ENCODE measurements around the gene BPIFA3. TPM values are rescaled to one million over a fixed set of nuclear protein-coding genes. Genes with fewer than 3 reads are reported as not detected.

The BPIFA3 gene
- total RNA-seq, 4 donors from 2014 or later = not detected

GRCh38 chr20:33187491-33187890 is 29.7 kb upstream of the BPIFA3 start:
- TF ChIP-seq POLR2A (IDR thresholded peaks at IDR 0.05) (no peak), CTCF (IDR thresholded peaks at IDR 0.05) (no peak)
- DNase-seq (ENCODE audit: low spot score in 2 of 2) = no peak
- 72 to 76% methylated on average over 4 of the region's 4 CpGs for WGBS, 2 donors
- H3K4me3 ChIP-seq (ENCODE audit: low read depth, poor library complexity, severe bottlenecking) = no peak overlapping the region
- intact Hi-C loops (cut with DNase I; ENCODE audit: low total_unique reads) = no loop called here

DNA sequence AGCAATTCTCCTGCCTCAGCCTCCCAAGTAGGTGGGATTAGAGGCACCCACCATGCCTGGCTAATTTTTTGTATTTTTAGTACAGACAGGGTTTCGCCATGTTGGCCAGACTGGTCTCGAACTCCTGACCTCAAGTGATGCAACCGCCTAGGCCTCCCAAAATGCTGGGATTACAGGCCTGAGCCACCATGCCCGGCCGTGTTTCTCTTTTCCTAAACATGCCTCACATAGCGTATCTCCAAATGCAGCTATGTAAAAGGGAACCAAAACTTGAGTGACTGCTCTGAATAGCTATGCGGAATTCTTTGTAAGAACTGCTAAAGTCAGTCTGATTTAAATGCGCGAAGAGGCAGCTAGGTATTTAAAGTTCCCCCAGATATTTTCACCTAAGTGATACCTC is 28.7 kb upstream of the BPIFA3 start:
- no peak for DNase-seq (ENCODE audit: low spot score in 2 of 2)
- intact Hi-C loops (cut with DNase I; ENCODE audit: low total_unique reads) = no loop called here
- no peak overlapping the region for H3K4me3 ChIP-seq (ENCODE audit: low read depth, poor library complexity, severe bottlenecking)
- TF ChIP-seq POLR2A (IDR thresholded peaks at IDR 0.05) (no peak), CTCF (IDR thresholded peaks at IDR 0.05) (no peak)
- WGBS, 2 donors = 79 to 85% methylated on average over 9 of the region's 9 CpGs

GRCh38 chr20:33191484-33191883 is 25.7 kb upstream of the BPIFA3 start:
- 48 to 61% methylated on average over 3 of the region's 3 CpGs for WGBS, 2 donors
- intact Hi-C loops (cut with DNase I; ENCODE audit: low total_unique reads) = no loop called here
- DNase-seq (ENCODE audit: low spot score in 2 of 2) = no peak
- TF ChIP-seq CTCF (IDR thresholded peaks at IDR 0.05) (no peak), POLR2A (IDR thresholded peaks at IDR 0.05) (no peak)
- no peak overlapping the region for H3K4me3 ChIP-seq (ENCODE audit: low read depth, poor library complexity, severe bottlenecking)

- TF ChIP-seq CTCF (IDR thresholded peaks at IDR 0.05) = no peak
- TF ChIP-seq POLR2A (IDR thresholded peaks at IDR 0.05) = no peak
- DNase-seq (ENCODE audit: low spot score in 2 of 2) = no peak
- 87% methylated on average over 1 of the region's 1 CpG for WGBS, 2 donors
- intact Hi-C loops (cut with DNase I; ENCODE audit: low total_unique reads) = no loop called here
- no peak overlapping the region for H3K4me3 ChIP-seq (ENCODE audit: low read depth, poor library complexity, severe bottlenecking)
Measured at GRCh38 chr20:33191955-33192354, 25.2 kb upstream of the BPIFA3 start.

DNA sequence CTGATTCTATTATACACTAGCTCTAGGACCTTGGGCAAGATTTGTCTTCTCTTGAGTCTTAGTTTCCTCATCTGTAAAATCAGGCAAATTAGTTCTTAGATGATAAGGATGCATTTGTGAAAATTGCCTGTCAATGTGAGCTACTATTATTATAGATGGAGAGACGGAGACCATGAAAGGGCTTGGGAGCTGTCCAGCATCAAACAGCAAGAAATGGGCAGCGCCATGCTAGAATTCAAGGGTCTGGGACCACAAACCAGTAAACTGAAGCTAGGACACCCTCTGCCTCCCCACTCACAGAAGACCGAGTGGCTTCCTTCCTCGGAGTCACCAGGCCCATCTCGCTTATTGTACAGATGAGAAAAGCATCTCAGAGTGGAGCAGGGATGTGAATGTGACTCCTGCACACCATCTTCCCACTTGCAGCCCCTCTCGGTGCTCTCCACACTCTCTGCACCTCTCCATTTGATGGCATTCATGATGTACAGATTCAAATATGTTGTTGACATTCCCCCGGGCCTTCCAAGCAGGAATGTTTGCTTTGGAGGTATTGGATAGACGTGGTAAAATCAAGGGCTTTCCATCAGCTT is 24.1 kb upstream of the BPIFA3 start:
- no peak for DNase-seq (ENCODE audit: low spot score in 2 of 2)
- intact Hi-C loops (cut with DNase I; ENCODE audit: low total_unique reads) = no loop called here
- no peak overlapping the region for H3K4me3 ChIP-seq (ENCODE audit: low read depth, poor library complexity, severe bottlenecking)
- no peak for TF ChIP-seq CTCF (IDR thresholded peaks at IDR 0.05)
- no peak for TF ChIP-seq POLR2A (IDR thresholded peaks at IDR 0.05)
- 68 to 71% methylated on average over 8 of the region's 8 CpGs for WGBS, 2 donors

DNA sequence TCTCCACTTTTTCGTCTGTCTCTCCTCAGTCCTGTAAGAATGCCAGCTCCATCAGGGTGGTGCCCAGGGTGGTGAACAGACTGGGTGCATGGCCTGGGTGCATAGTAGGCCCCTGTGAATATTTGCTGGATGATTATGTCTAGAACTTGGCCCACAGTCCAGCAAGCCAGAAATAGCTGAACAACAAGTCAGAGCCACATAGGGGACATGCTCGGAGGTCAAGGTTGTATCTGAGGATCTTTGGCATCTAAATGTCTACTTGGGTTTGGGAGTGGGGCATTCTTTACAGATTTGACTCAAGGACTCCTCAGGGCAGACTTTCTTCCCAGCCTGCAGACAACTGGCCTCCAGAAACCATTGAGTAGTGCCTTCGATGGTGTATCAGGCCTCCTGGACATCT is 18.1 kb upstream of the BPIFA3 start:
- intact Hi-C loops (cut with DNase I; ENCODE audit: low total_unique reads) = no loop called here
- 78 to 90% methylated on average over 3 of the region's 3 CpGs for WGBS, 2 donors

More for the DNA sequence above, 18.1 kb upstream of the BPIFA3 start:
- TF ChIP-seq POLR2A (IDR thresholded peaks at IDR 0.05) = no peak
- TF ChIP-seq CTCF (IDR thresholded peaks at IDR 0.05) = no peak
- no peak for DNase-seq (ENCODE audit: low spot score in 2 of 2)
- H3K4me3 ChIP-seq (ENCODE audit: low read depth, poor library complexity, severe bottlenecking) = no peak overlapping the region

Measured in lower leg skin (tissue), 4 donors.